Fibroblast of villous mesenchyme (primary cell): ENCODE measurements around the gene ABHD16A. TPM values are rescaled to one million over a fixed set of nuclear protein-coding genes. Genes with fewer than 3 reads are reported as not detected.

Source experiments
- DNase-seq: peaks from one replicate; pipeline ENCODE4 v3.0.0-alpha.2; 2010; ENCODE audit warnings: low read depth
- H3K4me3 ChIP-seq: 2 replicates; pipeline ENCODE4 v1.5.1; 2011; ENCODE audit warnings: low read depth, mild to moderate bottlenecking, low read length
- CTCF ChIP-seq: IDR thresholded peaks from 2 replicates; pipeline ENCODE4 v1.5.1; 2012; ENCODE audit warnings: low read depth, mild to moderate bottlenecking, low read length; ENCODE audit not compliant: insufficient read depth
- total RNA-seq: library from RNA; depleted of rRNA; stranded (reverse); fragments of >200 nt; gene quantifications from 2 replicates; pipeline ENCODE4 v1.2.3, GENCODE V29; 2012

ABHD16A gene
- total RNA-seq, 1 donor: 76.0 TPM

GRCh38 chr6:31705931-31706330 lies 2.8 kb upstream of the ABHD16A start:
- no peak for DNase-seq
- no peak for TF ChIP-seq CTCF
- no peak overlapping the region for H3K4me3 ChIP-seq

- no peak for TF ChIP-seq CTCF
- DNase-seq: peak; percentile 34
- peak overlapping the region; percentile 99 for H3K4me3 ChIP-seq
These were observed 712 bp downstream of the ABHD16A start for GRCh38 chr6:31702405-31702818.

GRCh38 chr6:31701666-31702404 lies 1.3 kb downstream of the ABHD16A start:
- peak; percentile 68 for DNase-seq
- peak overlapping the region; percentile 99 for H3K4me3 ChIP-seq

GRCh38 chr6:31700740-31701401 lies 2.3 kb downstream of the ABHD16A start:
- DNase-seq: no peak
- H3K4me3 ChIP-seq: no peak overlapping the region
- no peak for TF ChIP-seq CTCF

More at GRCh38 chr6:31701666-31702404, 1.3 kb downstream of the ABHD16A start:
- TF ChIP-seq CTCF: no peak

GRCh38 chr6:31697555-31697954 lies 5.6 kb downstream of the ABHD16A start:
- no peak for TF ChIP-seq CTCF
- DNase-seq: no peak
- H3K4me3 ChIP-seq: no peak overlapping the region

GRCh38 chr6:31693535-31693934 lies 9.6 kb downstream of the ABHD16A start:
- no peak overlapping the region for H3K4me3 ChIP-seq
- no peak for TF ChIP-seq CTCF
- no peak for DNase-seq
